ENCODE data around the gene SLC5A11.
"Not testable (repeated sequence)": the region's sequence is repeated elsewhere in the genome, so short reads cannot be mapped to it uniquely, and the experiment has no call there.

SLC5A11 gene

DNA sequence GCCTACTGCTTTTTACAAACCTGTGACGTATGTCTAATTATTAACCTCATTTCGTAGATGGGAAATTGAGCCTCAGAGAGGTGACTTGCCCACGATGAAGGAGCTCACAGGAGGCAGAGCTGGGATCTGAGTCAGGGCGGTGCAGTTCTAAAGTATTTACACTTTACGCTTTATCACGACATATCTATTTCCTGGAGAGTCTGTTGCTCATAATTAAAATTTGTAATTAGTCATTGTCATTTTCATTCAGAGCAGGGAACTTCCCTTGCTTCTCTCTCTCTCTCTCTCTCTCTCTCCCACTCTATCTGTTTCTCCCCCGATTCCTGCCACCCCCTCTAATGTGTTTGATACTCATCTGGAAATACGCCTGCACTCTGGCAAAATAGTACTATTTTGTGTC lies 5.9 kb downstream of the SLC5A11 start:
- no peak overlapping the region for H3K27ac Mint-ChIP-seq
- no peak overlapping the region for H3K4me3 Mint-ChIP-seq
- TF ChIP-seq, protein P1, sequence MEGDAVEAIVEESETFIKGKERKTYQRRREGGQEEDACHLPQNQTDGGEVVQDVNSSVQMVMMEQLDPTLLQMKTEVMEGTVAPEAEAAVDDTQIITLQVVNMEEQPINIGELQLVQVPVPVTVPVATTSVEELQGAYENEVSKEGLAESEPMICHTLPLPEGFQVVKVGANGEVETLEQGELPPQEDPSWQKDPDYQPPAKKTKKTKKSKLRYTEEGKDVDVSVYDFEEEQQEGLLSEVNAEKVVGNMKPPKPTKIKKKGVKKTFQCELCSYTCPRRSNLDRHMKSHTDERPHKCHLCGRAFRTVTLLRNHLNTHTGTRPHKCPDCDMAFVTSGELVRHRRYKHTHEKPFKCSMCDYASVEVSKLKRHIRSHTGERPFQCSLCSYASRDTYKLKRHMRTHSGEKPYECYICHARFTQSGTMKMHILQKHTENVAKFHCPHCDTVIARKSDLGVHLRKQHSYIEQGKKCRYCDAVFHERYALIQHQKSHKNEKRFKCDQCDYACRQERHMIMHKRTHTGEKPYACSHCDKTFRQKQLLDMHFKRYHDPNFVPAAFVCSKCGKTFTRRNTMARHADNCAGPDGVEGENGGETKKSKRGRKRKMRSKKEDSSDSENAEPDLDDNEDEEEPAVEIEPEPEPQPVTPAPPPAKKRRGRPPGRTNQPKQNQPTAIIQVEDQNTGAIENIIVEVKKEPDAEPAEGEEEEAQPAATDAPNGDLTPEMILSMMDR (IDR thresholded peaks at IDR 0.05): no peak
- no peaks in the 10 kb centered on the region for H3K4me1 Mint-ChIP-seq
- H3K9me3 Mint-ChIP-seq: no peaks in the 10 kb centered on the region
- H3K27me3 Mint-ChIP-seq (ENCODE audit: low read depth, poor library complexity): peaks cover 15% of the 10 kb centered on the region
- no peaks in the 10 kb centered on the region for H3K36me3 Mint-ChIP-seq (ENCODE audit: low read depth)
- no peak for DNase-seq

DNA sequence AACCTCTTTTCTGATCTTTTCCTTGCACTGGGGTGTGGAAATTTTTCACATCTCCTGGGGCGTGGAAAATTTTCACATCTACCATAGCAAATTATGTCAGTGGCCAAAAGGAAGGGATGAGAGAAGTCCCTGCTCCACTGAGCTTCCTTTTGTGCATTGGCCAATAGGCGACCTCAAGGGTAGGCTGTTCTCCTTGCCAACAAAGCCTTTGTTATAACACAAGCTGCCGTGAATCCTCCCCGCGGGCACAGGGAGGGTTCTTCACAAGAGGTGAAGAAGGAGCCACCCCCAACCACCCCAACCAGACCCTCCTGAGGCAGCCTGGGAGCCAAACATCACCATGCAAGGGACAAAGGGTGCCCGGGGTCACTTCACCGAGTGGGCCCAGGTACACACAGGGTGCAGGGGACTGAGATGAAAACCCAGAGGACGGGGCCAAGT lies 6.5 kb downstream of the SLC5A11 start:
- Mint-ChIP-seq H3K4me3 (no peak overlapping the region), H3K27ac (no peak overlapping the region), H3K4me1 (no peaks in the 10 kb centered on the region), H3K36me3 (ENCODE audit: low read depth) (no peaks in the 10 kb centered on the region), H3K9me3 (no peaks in the 10 kb centered on the region), H3K27me3 (ENCODE audit: low read depth, poor library complexity) (peaks cover 15% of the 10 kb centered on the region)
- no peak for DNase-seq
- TF ChIP-seq, protein P1 (IDR thresholded peaks at IDR 0.05): no peak

DNA sequence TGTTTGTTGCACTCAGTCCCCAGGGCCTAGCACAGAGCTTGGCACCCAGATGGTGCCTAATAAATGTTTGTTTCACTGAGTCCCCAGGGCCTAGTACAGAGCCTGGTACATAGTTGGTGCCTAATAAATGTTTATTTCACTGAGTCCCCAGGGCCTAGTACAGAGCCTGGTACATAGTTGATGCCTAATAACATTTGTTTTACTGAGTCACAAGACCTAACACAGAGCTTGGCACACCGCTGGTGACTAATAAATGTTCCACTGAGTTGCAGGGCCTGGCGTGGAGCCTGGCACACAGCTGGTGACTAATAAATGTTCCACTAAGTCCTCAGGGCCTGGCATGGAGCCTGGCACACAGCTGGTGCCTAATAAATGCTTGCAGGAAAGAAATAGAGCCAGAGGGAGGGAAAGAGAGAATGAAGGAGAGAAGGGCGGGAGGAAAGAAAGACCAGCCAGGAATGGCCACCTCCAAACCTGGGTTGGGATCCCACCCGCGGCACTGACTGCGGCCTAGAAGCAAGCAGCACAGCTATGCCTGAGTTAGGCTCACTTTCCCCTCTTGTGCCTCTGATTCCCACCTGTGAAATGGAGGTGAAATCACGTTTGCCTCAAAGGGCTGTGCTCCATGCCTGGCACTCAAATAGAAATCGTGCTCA lies 7.5 kb downstream of the SLC5A11 start:
- TF ChIP-seq, protein P1 (IDR thresholded peaks at IDR 0.05): no peak
- Mint-ChIP-seq H3K4me3 (no peak overlapping the region), H3K36me3 (ENCODE audit: low read depth) (no peaks in the 10 kb centered on the region), H3K9me3 (no peaks in the 10 kb centered on the region), H3K4me1 (no peaks in the 10 kb centered on the region), H3K27ac (no peak overlapping the region), H3K27me3 (ENCODE audit: low read depth, poor library complexity) (peaks cover 12% of the 10 kb centered on the region)
- DNase-seq: no peak

DNA sequence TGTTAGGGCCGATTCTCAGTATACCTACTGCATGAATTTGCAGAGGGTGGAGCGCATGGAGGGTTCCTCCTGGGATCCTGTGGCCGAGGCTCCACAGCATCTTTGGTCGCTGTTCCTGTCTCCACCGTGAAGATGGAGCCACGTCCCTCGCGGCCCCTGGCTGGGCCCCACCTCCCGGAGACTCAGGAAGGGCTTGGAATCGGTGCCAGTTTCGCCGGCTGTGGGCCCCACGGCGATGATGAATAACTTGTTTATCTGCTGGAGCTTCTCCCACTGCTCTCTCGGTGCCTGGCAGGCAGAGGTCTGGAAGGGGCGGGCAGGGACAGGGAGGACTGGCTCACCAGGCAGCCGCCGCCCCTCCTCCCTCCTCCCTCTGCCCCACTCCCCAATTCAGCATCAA lies 8.1 kb downstream of the SLC5A11 start:
- Mint-ChIP-seq H3K27ac (no peak overlapping the region), H3K36me3 (ENCODE audit: low read depth) (no peaks in the 10 kb centered on the region), H3K9me3 (no peaks in the 10 kb centered on the region), H3K4me1 (no peaks in the 10 kb centered on the region), H3K27me3 (ENCODE audit: low read depth, poor library complexity) (peaks cover 11% of the 10 kb centered on the region), H3K4me3 (no peak overlapping the region)
- no peak for DNase-seq
- TF ChIP-seq, protein P1 (IDR thresholded peaks at IDR 0.05): no peak

DNA sequence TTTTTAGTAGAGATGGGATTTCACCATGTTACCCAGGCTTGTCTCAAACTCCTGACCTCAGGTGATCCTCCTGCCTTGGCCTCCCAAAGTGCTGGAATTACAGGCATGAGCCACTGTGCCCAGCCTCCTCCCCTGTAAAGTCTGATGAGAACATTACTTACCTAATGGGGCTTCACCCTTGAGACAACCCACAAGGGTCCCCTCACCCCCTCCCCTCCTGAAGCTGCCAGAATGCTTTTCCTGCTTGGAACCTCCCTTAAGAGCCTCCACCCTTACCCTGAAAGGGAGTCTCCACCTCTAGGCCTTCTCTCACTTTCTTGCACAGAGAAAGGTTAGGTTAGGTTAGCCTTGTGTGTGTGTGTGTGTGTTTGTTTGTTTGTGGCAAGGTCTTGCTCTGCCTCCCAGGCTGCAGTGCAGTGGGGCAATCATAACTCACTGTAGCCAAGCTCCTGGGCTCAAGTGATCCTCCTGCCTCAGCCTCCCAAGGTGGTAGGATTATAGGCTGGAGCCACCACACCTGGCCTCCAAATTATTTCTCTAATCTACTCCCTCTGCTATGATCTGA lies 8.9 kb downstream of the SLC5A11 start:
- Mint-ChIP-seq H3K4me3 (no peak overlapping the region), H3K27me3 (ENCODE audit: low read depth, poor library complexity) (peaks cover 9% of the 10 kb centered on the region), H3K4me1 (no peaks in the 10 kb centered on the region), H3K9me3 (no peaks in the 10 kb centered on the region), H3K27ac (no peak overlapping the region), H3K36me3 (ENCODE audit: low read depth) (no peaks in the 10 kb centered on the region)
- no peak for DNase-seq
- TF ChIP-seq, protein P1 (IDR thresholded peaks at IDR 0.05): no peak

DNA sequence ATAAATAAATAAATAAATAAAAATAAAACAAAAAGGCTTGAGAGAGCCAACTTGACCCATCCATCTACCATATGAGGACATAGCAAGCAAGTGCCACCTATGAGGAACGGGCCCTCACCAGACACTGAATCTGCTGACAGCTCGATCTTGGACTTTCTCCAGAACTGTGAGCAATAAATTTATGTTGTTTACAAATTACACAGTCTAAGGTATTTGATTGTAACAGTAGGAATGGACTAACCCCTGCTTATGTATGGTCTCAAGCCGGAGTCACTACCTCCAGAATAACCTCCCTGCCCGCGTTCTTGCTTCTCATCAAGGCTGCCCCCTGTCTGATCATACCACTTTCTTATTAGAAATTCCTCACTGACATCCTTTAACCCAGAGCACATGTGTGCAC lies 9.9 kb downstream of the SLC5A11 start:
- TF ChIP-seq, protein P1 (IDR thresholded peaks at IDR 0.05): no peak
- H3K9me3 Mint-ChIP-seq: no peaks in the 10 kb centered on the region
- peaks cover 9% of the 10 kb centered on the region for H3K27me3 Mint-ChIP-seq (ENCODE audit: low read depth, poor library complexity)
- DNase-seq: no peak
- H3K4me1 Mint-ChIP-seq: no peaks in the 10 kb centered on the region
- no peaks in the 10 kb centered on the region for H3K36me3 Mint-ChIP-seq (ENCODE audit: low read depth)
- H3K27ac Mint-ChIP-seq: no peak overlapping the region
- H3K4me3 Mint-ChIP-seq: no peak overlapping the region

DNA sequence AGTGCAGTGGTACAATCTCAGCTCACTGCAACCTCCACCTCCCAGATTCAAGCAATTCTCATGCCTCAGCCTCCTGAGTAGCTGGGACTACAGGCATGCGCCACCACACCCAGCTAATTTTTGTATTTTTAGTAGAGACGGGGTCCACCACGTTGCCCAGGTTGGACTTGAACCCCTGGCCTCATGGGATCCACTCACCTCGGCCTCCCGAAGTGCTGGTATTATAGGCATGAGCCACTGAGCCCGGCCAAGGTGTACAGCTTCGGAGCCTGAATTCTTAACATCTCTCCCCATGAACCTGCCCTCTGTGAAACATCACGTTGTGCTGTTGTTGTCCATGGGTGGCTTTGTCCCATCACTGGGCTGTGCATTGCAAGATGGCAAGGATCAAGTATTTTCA lies 11.1 kb downstream of the SLC5A11 start:
- not testable (repeated sequence) for H3K27ac Mint-ChIP-seq; DNase-seq; H3K4me3 Mint-ChIP-seq; H3K4me1 Mint-ChIP-seq; H3K27me3 Mint-ChIP-seq (ENCODE audit: low read depth, poor library complexity); H3K9me3 Mint-ChIP-seq; H3K36me3 Mint-ChIP-seq (ENCODE audit: low read depth)
